HepG2 (cell line): ENCODE results near the gene COL13A1. TPM values are rescaled to one million over a fixed set of nuclear protein-coding genes. Genes with fewer than 3 reads are reported as not detected.

Source experiments
- ATAC-seq: fragments of 200-7000 bp; cut with Tn5 transposase; 3 replicates; pipeline ENCODE4 v1.9.1; 2020; ENCODE audit warnings: mild to moderate bottlenecking, moderate library complexity
- BruUV-seq: library from RNA; stranded (reverse); fragments of 400-500 nt; replicated peaks from 2 replicates; lab custom pipeline; 2021; lab: Mats Ljungman, UMichigan
- CTCF ChIA-PET: fragments of 300-600 bp; formaldehyde crosslinking; extraction: SDS; loops from one replicate; lab custom pipeline; 2021; ENCODE audit warnings: low total read pairs, inconsistent platforms, low intra/inter-chr PET ratio; lab: Yijun Ruan, JAX
- POLR2A ChIA-PET: fragments of 350-600 bp; sonication (Branson Sonifier 250); formaldehyde crosslinking; loops from one replicate; lab custom pipeline; 2020; ENCODE audit warnings: antibody characterized with exemption, inconsistent platforms; lab: Yijun Ruan, JAX
- DNase-seq: peaks from one replicate; pipeline ENCODE4 v3.0.0-alpha.2; 2015; ENCODE audit warnings: low spot score
- FAIRE-seq: peaks from 3 replicates; lab custom pipeline; 2011; peaks lifted over from hg19 to GRCh38; lab: Jason Lieb, UNC
- H2AFZ ChIP-seq: one replicate; pipeline ENCODE4 v1.6.1; 2011; ENCODE audit warnings: low read length, inconsistent platforms
- H3K27ac ChIP-seq: fragments of 300-600 bp; 3 replicates; pipeline ENCODE4 v1.8.0; 2011; ENCODE audit warnings: mixed run types, mild to moderate bottlenecking, mixed read lengths, low read length, inconsistent platforms; ENCODE audit not compliant: insufficient read depth; ENCODE audit errors: extremely low read length
- H3K27me3 ChIP-seq, 2 experiments: fragments of 200-600 bp in 1 of 2; 2 replicates in 1 of 2; 3 replicates in 1 of 2; pipeline versions ENCODE4 v1.6.0 to v1.8.0; 2011; ENCODE audit warnings: low read length in 2 of 2, mild to moderate bottlenecking in 2 of 2, moderate library complexity in 2 of 2, inconsistent platforms in 1 of 2; ENCODE audit not compliant: insufficient read depth in 2 of 2, control insufficient read depth in 1 of 2
- H3K36me3 ChIP-seq, 2 experiments: fragments of 200-600 bp in 1 of 2; replicated peaks in 1 of 2; 2 replicates in 1 of 2; 3 replicates in 1 of 2; pipeline versions ENCODE4 v1.5.1 to v1.8.0; 2011; ENCODE audit warnings: low read length in 2 of 2, inconsistent platforms in 1 of 2; ENCODE audit not compliant: insufficient read depth in 2 of 2, control insufficient read depth in 1 of 2
- H3K4me1 ChIP-seq: 2 replicates; pipeline ENCODE4 v1.5.1; 2012; ENCODE audit warnings: low read length, inconsistent platforms; ENCODE audit not compliant: insufficient read depth
- H3K4me2 ChIP-seq: 2 replicates; pipeline ENCODE4 v1.6.0; 2011; ENCODE audit warnings: low read depth, low read length, inconsistent platforms
- H3K4me3 ChIP-seq, 3 experiments: fragments of 200-600 bp in 1 of 3; sonication (generic), shearing (Covaris generic) in 1 of 3; replicated peaks in 1 of 3; 2 replicates each; pipeline ENCODE4 v1.5.1; 2011 to 2016; ENCODE audit warnings: low read length in 3 of 3, inconsistent platforms in 2 of 3, low read depth in 2 of 3, mild to moderate bottlenecking in 2 of 3, control low read depth in 1 of 3, mixed read lengths in 1 of 3; ENCODE audit not compliant: insufficient read depth in 1 of 3
- H3K79me2 ChIP-seq: one replicate; pipeline ENCODE4 v1.6.1; 2011; ENCODE audit warnings: low read length, inconsistent platforms; ENCODE audit not compliant: insufficient read depth
- H3K9ac ChIP-seq: 2 replicates; pipeline ENCODE4 v1.6.0; 2011; ENCODE audit warnings: mild to moderate bottlenecking, low read depth, low read length, inconsistent platforms; ENCODE audit not compliant: insufficient read depth
- H3K9me3 ChIP-seq: 2 replicates; pipeline ENCODE4 v1.5.1; 2012; ENCODE audit warnings: mild to moderate bottlenecking, low read length
- H4K20me1 ChIP-seq: 2 replicates; pipeline ENCODE4 v1.6.0; 2011; ENCODE audit warnings: inconsistent platforms, mild to moderate bottlenecking, low read length, moderate library complexity; ENCODE audit not compliant: insufficient read depth
- GRHL1 ChIP-seq: sonication (generic); formaldehyde crosslinking; conservative IDR thresholded peaks from 2 replicates; pipeline ENCODE4 v1.8.0; 2022; ENCODE audit warnings: missing genetic modification reagents
- HOXA9 ChIP-seq: sonication (generic); formaldehyde crosslinking; IDR thresholded peaks from 2 replicates; pipeline ENCODE4 v1.8.1; 2022; ENCODE audit warnings: missing genetic modification reagents, mild to moderate bottlenecking, moderate library complexity, borderline replicate concordance
- MBNL3 ChIP-seq: fragments of 250-450 bp; sonication (Bioruptor Pico); conservative IDR thresholded peaks from 2 replicates; pipeline ENCODE4 v1.8.0; 2022; ENCODE audit warnings: mild to moderate bottlenecking, inconsistent platforms
- NFRKB ChIP-seq: fragments of 450-650 bp; IDR thresholded peaks from 2 replicates; pipeline ENCODE4 v1.6.1; 2017
- NR2F2 ChIP-seq: IDR thresholded peaks from 2 replicates; pipeline ENCODE4 v1.6.1; 2012; ENCODE audit warnings: low read depth, inconsistent platforms, borderline replicate concordance
- PATZ1 ChIP-seq: sonication (generic); formaldehyde crosslinking; IDR thresholded peaks from 2 replicates; pipeline ENCODE4 v1.4.0; 2020; ENCODE audit warnings: missing genetic modification reagents
- STAG1 ChIP-seq: sonication (generic); formaldehyde crosslinking; IDR thresholded peaks from 2 replicates; pipeline ENCODE4 v1.4.0; 2020; ENCODE audit warnings: missing genetic modification reagents
- SUZ12 ChIP-seq: fragments of 150-350 bp; IDR thresholded peaks from 2 replicates; pipeline ENCODE4 v1.6.1; 2014; ENCODE audit warnings: low read depth, low read length
- ZMYM2 ChIP-seq: sonication (generic); formaldehyde crosslinking; IDR thresholded peaks from 2 replicates; pipeline ENCODE4 v1.8.0; 2022; ENCODE audit warnings: mild to moderate bottlenecking, missing genetic modification reagents
- ZNF414 ChIP-seq: sonication (generic); formaldehyde crosslinking; IDR thresholded peaks from 2 replicates; pipeline ENCODE4 v1.5.0; 2020; ENCODE audit warnings: missing genetic modification reagents
- ZNF776 ChIP-seq: sonication (generic); formaldehyde crosslinking; IDR thresholded peaks from 2 replicates; pipeline ENCODE4 v1.4.0; 2020; ENCODE audit warnings: mild to moderate bottlenecking, missing genetic modification reagents
- ZNF780A ChIP-seq: sonication (generic); formaldehyde crosslinking; IDR thresholded peaks from 2 replicates; pipeline ENCODE4 v1.8.0; 2022; ENCODE audit warnings: mild to moderate bottlenecking, missing genetic modification reagents, moderate library complexity
- ZNF792 ChIP-seq: IDR thresholded peaks from 2 replicates; pipeline ENCODE4 v1.6.1; 2016
- ZSCAN5A ChIP-seq: sonication (generic); formaldehyde crosslinking; IDR thresholded peaks from 2 replicates; pipeline ENCODE4 v1.8.0; 2022; ENCODE audit warnings: mild to moderate bottlenecking, missing genetic modification reagents, borderline replicate concordance
- WGBS: methylation state at CpG from one replicate; pipeline ENCODE4 v1.1.6; 2017; ENCODE audit warnings: low lambda C conversion rate; 5-methylcytosine and 5-hydroxymethylcytosine counted together
- in situ Hi-C: cut with HindIII; loops from 2 replicates; pipeline ENCODE4 v1.10.0; 2017; ENCODE audit warnings: low pct_unique_long_range_greater_than_20kb; ENCODE audit not compliant: extremely low pct_ligation_motif_present
- intact Hi-C: fragments of 100-400 bp; cut with micrococcal nuclease; formaldehyde crosslinking; loops from one replicate; pipeline ENCODE4 v1.10.0; 2022; ENCODE audit not compliant: unreplicated experiment
- polyA plus RNA-seq, 8 experiments: library from polyadenylated mRNA; depleted of rRNA in 3 of 8; stranded (reverse) in 7 of 8; unstranded in 1 of 8; fragments of >200 nt; fragmentation: Illumina TruSeq in 4 of 8; extraction: Trizol in 4 of 8; gene quantifications; 2 replicates each; pipeline versions ENCODE4 v1.2.1 to v1.2.3, GENCODE V29; 2011 to 2016; ENCODE audit warnings: low read depth in 4 of 8, missing spikeins in 1 of 8, mixed read lengths in 1 of 8; ENCODE audit not compliant: insufficient read depth in 1 of 8
- total RNA-seq, 5 experiments: library from RNA; depleted of rRNA; stranded (reverse); fragments of >200 nt; fragmentation: Illumina TruSeq; extraction: Trizol; gene quantifications; 2 replicates each; pipeline ENCODE4 v1.2.3, GENCODE V29; 2016; ENCODE audit warnings: low read depth in 1 of 5

The COL13A1 gene
- total and polyA plus RNA-seq, 2 of the 13 experiments (the other 11 are each of a cell fraction or from before 2014, with no cell fraction given), result 0.07 TPM; not detected in 1

GRCh38 chr10:69910561-69910960, 108.9 kb downstream of the COL13A1 start:
- no peak overlapping the region for H3K4me2 ChIP-seq
- CTCF ChIA-PET, result no interaction called here
- WGBS, result 15% methylated on average over 5 of the region's 5 CpGs
- POLR2A ChIA-PET, result no interaction called here
- FAIRE-seq (no peak), DNase-seq (no peak), ATAC-seq (no peak)
- in situ Hi-C loops (no loop called here), intact Hi-C loops (loop anchor here (10.0 kb wide), 2 partner anchors 166 to 266 kb away; no protein-coding TSS in a partner anchor)
- H2AFZ ChIP-seq, result no peak overlapping the region
- BruUV-seq, result no TSS peak
- no peaks in the 10 kb centered on the region for H4K20me1 ChIP-seq
- peaks cover 4 to 28% of the 10 kb centered on the region in 2 experiments; a peak in 3 of 5 replicates for H3K27me3 ChIP-seq
- no peak overlapping the region for H3K9ac ChIP-seq
- H3K4me1 ChIP-seq, result no peaks in the 10 kb centered on the region
- H3K36me3 ChIP-seq, result no peaks in the 10 kb centered on the region
- H3K9me3 ChIP-seq, result no peaks in the 10 kb centered on the region
- no peak overlapping the region for H3K27ac ChIP-seq
- H3K4me3 ChIP-seq, result no peak overlapping the region
- H3K79me2 ChIP-seq, result no peaks in the 10 kb centered on the region
- TF ChIP-seq NR2F2 (no peak), ZSCAN5A (CRISPR knock-in tag) (no peak), ZNF792 (CRISPR knock-in tag) (no peak), ZNF776 (CRISPR knock-in tag) (no peak), PATZ1 (CRISPR knock-in tag) (no peak), MBNL3 (no peak), STAG1 (no peak), GRHL1 (no peak), ZMYM2 (CRISPR knock-in tag) (no peak), SUZ12 (no peak), ZNF780A (no peak), ZNF414 (no peak), HOXA9 (no peak), NFRKB (no peak)
